Caco-2 (cell line): ENCODE data around the gene CHST13. TPM values are rescaled to one million over a fixed set of nuclear protein-coding genes. Genes with fewer than 3 reads are reported as not detected.

Source experiments
- BruUV-seq: library from RNA; stranded (reverse); fragments of 400-500 nt; replicated peaks from 2 replicates; lab custom pipeline; 2021; lab: Mats Ljungman, UMichigan
- CTCF ChIA-PET: fragments of 300-600 bp; sonication (Branson Sonifier 250); formaldehyde crosslinking; loops from one replicate; lab custom pipeline; 2022; ENCODE audit warnings: antibody characterized with exemption; lab: Charles Lee
- POLR2A ChIA-PET: fragments of 300-600 bp; sonication (Branson Sonifier 250); formaldehyde crosslinking; loops from one replicate; lab custom pipeline; 2022; ENCODE audit warnings: antibody characterized with exemption; lab: Charles Lee
- DNase-seq, 2 experiments: peaks; one replicate each; pipeline versions ENCODE4 v3.0.0 to v3.0.0-alpha.2; 2020 to 2022
- H3K27me3 ChIP-seq: replicated peaks from 2 replicates; pipeline ENCODE4 v1.6.0; 2011; ENCODE audit warnings: low read length; ENCODE audit not compliant: control insufficient read depth, insufficient read depth
- H3K36me3 ChIP-seq: 2 replicates; pipeline ENCODE4 v1.5.1; 2011; ENCODE audit warnings: low read length; ENCODE audit not compliant: control insufficient read depth, insufficient read depth
- H3K4me1 ChIP-seq: fragments of 250-450 bp; sonication (Bioruptor Pico); 2 replicates; pipeline ENCODE4 v1.5.1; 2020; ENCODE audit warnings: mild to moderate bottlenecking
- H3K4me3 ChIP-seq: 2 replicates; pipeline ENCODE4 v1.5.1; 2011; ENCODE audit warnings: low read depth, mild to moderate bottlenecking, control low read depth, low read length
- H3K9me3 ChIP-seq: fragments of 250-450 bp; sonication (Bioruptor Pico); 2 replicates; pipeline ENCODE4 v1.5.1; 2020; ENCODE audit warnings: mild to moderate bottlenecking, moderate library complexity
- H3K27ac Mint-ChIP-seq: one replicate; pipeline ENCODE4 v1.8.0; 2022; ENCODE audit warnings: mixed read lengths; ENCODE audit not compliant: unreplicated experiment
- H3K27me3 Mint-ChIP-seq: one replicate; pipeline ENCODE4 v1.8.0; 2022; ENCODE audit warnings: mixed read lengths; ENCODE audit not compliant: insufficient read depth, unreplicated experiment
- H3K36me3 Mint-ChIP-seq: one replicate; pipeline ENCODE4 v1.8.0; 2022; ENCODE audit warnings: mild to moderate bottlenecking, mixed read lengths; ENCODE audit not compliant: insufficient read depth, unreplicated experiment
- H3K4me1 Mint-ChIP-seq: one replicate; pipeline ENCODE4 v1.8.0; 2022; ENCODE audit warnings: low read depth, mixed read lengths; ENCODE audit not compliant: unreplicated experiment
- H3K4me3 Mint-ChIP-seq: one replicate; pipeline ENCODE4 v1.8.0; 2022; ENCODE audit warnings: mild to moderate bottlenecking, moderate library complexity, mixed read lengths; ENCODE audit not compliant: unreplicated experiment
- H3K9me3 Mint-ChIP-seq: one replicate; pipeline ENCODE4 v1.8.0; 2022; ENCODE audit warnings: mixed read lengths; ENCODE audit not compliant: unreplicated experiment
- intact Hi-C: fragments of 100-400 bp; cut with micrococcal nuclease; formaldehyde crosslinking; loops from one replicate; pipeline ENCODE4 v1.10.0; 2022; ENCODE audit not compliant: unreplicated experiment
- total RNA-seq: library from RNA; stranded (reverse); gene quantifications from 2 replicates; pipeline ENCODE4 v1.2.3, GENCODE V29; 2022
- TF ChIP-seq, protein P1 (sequence below), 2 experiments: fragments of 200-600 bp in 1 of 2; IDR thresholded peaks; 1 replicate in 1 of 2; 2 replicates in 1 of 2; pipeline versions ENCODE4 v1.5.1 to v1.8.0; 2011 to 2022; ENCODE audit warnings: antibody characterized with exemption in 1 of 2, control low read depth in 1 of 2, inconsistent platforms in 1 of 2, low read depth in 1 of 2, low read length in 1 of 2, mild to moderate bottlenecking in 1 of 2, moderate library complexity in 1 of 2; ENCODE audit not compliant: insufficient read depth in 1 of 2, severe bottlenecking in 1 of 2, unreplicated experiment in 1 of 2

The CHST13 gene
- total RNA-seq, 1 experiment from 2014 or later: 25.3 TPM

DNA sequence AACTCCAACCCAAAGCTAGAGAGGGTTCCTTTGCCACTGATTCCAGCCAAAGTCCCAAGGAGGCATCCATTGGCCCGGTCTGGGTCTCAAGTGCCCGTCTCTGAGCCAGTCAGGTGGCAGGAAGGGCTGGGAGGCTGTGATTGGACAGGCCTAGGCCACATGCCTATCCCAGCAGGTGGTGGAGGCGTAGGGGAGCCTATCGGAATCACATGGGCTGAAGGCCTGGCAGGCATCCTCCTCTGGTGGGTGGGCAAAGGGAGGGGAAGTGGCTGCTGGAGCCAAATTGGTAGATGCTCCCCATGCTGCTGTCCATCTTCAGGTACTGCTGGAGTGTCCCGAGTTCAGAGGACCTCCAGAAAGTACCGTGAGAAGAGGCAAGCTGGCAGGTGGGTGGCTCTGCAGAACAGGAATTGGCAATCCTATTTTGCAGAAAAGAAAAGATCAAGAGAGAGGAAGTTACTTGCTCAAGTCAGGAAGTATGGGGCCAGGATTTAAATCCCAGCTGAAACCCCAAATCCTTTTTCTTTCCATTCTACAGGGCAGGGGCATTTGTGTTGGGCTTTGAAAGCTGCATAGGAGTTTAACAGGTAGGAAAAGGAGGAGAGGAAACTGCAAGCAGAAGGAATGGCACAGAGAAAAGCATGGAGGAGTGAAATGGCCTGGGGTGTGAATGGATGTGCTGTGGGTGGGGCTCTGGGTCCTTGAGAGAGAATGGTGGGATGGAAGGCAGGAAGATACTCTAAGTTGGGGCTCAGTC is 3.7 kb downstream of the CHST13 start:
- H3K4me1 ChIP-seq: peaks cover 47% of the 10 kb centered on the region
- H3K36me3 Mint-ChIP-seq: no peaks in the 10 kb centered on the region
- H3K27me3 Mint-ChIP-seq: no peaks in the 10 kb centered on the region
- ChIA-PET CTCF (no interaction called here), POLR2A (no interaction called here)
- TF ChIP-seq, protein P1, sequence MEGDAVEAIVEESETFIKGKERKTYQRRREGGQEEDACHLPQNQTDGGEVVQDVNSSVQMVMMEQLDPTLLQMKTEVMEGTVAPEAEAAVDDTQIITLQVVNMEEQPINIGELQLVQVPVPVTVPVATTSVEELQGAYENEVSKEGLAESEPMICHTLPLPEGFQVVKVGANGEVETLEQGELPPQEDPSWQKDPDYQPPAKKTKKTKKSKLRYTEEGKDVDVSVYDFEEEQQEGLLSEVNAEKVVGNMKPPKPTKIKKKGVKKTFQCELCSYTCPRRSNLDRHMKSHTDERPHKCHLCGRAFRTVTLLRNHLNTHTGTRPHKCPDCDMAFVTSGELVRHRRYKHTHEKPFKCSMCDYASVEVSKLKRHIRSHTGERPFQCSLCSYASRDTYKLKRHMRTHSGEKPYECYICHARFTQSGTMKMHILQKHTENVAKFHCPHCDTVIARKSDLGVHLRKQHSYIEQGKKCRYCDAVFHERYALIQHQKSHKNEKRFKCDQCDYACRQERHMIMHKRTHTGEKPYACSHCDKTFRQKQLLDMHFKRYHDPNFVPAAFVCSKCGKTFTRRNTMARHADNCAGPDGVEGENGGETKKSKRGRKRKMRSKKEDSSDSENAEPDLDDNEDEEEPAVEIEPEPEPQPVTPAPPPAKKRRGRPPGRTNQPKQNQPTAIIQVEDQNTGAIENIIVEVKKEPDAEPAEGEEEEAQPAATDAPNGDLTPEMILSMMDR (IDR thresholded peaks at IDR 0.05; ENCODE audit: insufficient read depth in 1 of 2, low read depth in 1 of 2, low read length in 1 of 2, severe bottlenecking in 1 of 2, unreplicated experiment in 1 of 2): no peak
- H3K36me3 ChIP-seq: peaks cover 4% of the 10 kb centered on the region
- DNase-seq: no peak
- no TSS peak for BruUV-seq
- no peaks in the 10 kb centered on the region for H3K9me3 Mint-ChIP-seq
- no peaks in the 10 kb centered on the region for H3K9me3 ChIP-seq
- H3K4me1 Mint-ChIP-seq: peaks cover 24% of the 10 kb centered on the region
- H3K4me3 Mint-ChIP-seq: no peak overlapping the region
- H3K27me3 ChIP-seq: no peaks in the 10 kb centered on the region
- intact Hi-C loops: loop anchor here (2.0 to 10.0 kb wide), 2 partner anchors 19 to 127 kb away; partner anchors contain the start of gene TXNRD3
- H3K27ac Mint-ChIP-seq: peak overlapping the region; percentile 57
- no peak overlapping the region for H3K4me3 ChIP-seq

DNA sequence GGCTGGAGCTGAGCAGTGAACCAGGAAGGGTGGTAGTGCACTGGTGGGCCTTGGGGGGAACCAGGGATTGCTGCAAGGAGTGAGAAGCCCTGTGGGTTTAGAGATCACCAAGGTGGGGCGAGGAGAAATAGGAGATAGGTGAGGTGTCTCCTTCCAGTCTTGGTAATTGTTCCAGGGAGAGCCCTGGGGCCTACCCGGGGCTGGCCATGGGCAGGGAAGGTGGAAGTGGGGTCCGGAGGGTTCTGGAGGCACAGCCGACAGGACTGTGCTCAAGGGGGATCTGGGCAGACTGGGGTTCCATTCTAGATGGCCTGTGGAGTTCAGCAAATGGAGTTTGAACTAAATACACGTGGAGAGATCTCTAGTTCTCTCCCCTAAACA is 4.5 kb downstream of the CHST13 start:
- Histone ChIP-seq H3K36me3 (peaks cover 4% of the 10 kb centered on the region), H3K27me3 (no peaks in the 10 kb centered on the region), H3K9me3 (no peaks in the 10 kb centered on the region), H3K4me3 (no peak overlapping the region), H3K4me1 (peaks cover 39% of the 10 kb centered on the region)
- CTCF ChIA-PET: interaction anchor here (1.0 to 1.3 kb wide), 2 partner anchors 9 to 1008 kb away, joined by 3 to 13 read pairs; partner anchors contain the start of gene SNX4
- no peaks in the 10 kb centered on the region for H3K9me3 Mint-ChIP-seq
- no peaks in the 10 kb centered on the region for H3K36me3 Mint-ChIP-seq
- peaks cover 24% of the 10 kb centered on the region for H3K4me1 Mint-ChIP-seq
- no peak overlapping the region for H3K4me3 Mint-ChIP-seq
- POLR2A ChIA-PET: interaction anchor here (1.0 kb wide), 2 partner anchors 9 to 54 kb away, joined by 3 to 4 read pairs; no protein-coding TSS in a partner anchor
- no TSS peak for BruUV-seq
- no peak for DNase-seq
- H3K27ac Mint-ChIP-seq: peak overlapping the region; percentile 57
- H3K27me3 Mint-ChIP-seq: no peaks in the 10 kb centered on the region
- intact Hi-C loops: loop anchor here (2.0 to 10.0 kb wide), 2 partner anchors 18 to 126 kb away; partner anchors contain the start of gene TXNRD3
- TF ChIP-seq, protein P1 (IDR thresholded peaks at IDR 0.05; ENCODE audit: insufficient read depth in 1 of 2, low read depth in 1 of 2, low read length in 1 of 2, severe bottlenecking in 1 of 2, unreplicated experiment in 1 of 2): no peak

DNA sequence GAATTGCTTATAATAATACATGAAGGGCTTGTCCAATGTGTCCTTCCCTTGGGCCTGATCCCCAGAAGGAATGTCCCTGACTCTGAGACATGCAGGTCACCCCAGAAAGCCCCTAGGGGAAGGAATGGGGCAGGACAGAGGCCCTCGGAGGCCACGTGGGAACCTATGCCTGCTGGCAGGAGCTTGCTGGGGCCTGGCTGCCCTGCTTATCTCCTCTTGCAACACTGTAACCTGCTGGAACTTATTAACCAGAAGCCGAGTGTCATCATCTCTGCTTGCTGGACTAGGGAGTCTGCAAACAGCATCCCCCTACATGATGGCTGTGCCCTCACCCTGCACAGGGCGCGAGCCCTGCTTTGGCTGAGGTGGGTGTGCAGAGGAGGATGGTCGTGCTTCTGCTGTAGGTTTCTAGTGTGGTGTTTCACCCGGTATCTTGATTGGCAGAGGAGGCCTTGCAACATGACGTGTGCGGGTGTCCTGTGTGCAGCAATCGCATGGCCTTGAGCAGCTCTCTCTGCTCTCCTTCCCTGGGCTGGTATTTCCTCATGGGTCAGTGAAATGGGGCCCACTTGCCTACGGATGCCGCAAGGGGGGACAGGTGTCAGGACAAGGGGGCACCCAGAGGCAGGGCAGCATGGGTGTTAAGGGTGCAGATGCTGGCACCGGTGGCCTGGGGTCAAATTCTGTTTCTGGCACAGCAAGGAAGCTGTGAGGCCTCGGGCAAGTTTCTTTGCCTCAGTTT is 5.0 kb downstream of the CHST13 start:
- POLR2A ChIA-PET: interaction anchor here (1.0 kb wide), 2 partner anchors 10 to 54 kb away, joined by 3 to 4 read pairs; no protein-coding TSS in a partner anchor
- intact Hi-C loops: loop anchor here (2.0 to 10.0 kb wide), 2 partner anchors 18 to 126 kb away; partner anchors contain the start of gene TXNRD3

More for the DNA sequence above, 5.0 kb downstream of the CHST13 start:
- no peaks in the 10 kb centered on the region for H3K27me3 Mint-ChIP-seq
- H3K4me1 Mint-ChIP-seq: peaks cover 24% of the 10 kb centered on the region
- Histone ChIP-seq H3K4me3 (no peak overlapping the region), H3K36me3 (peaks cover 4% of the 10 kb centered on the region), H3K4me1 (peaks cover 35% of the 10 kb centered on the region), H3K27me3 (no peaks in the 10 kb centered on the region), H3K9me3 (no peaks in the 10 kb centered on the region)
- H3K9me3 Mint-ChIP-seq: no peaks in the 10 kb centered on the region
- no TSS peak for BruUV-seq
- TF ChIP-seq, protein P1 (IDR thresholded peaks at IDR 0.05; ENCODE audit: insufficient read depth in 1 of 2, low read depth in 1 of 2, low read length in 1 of 2, severe bottlenecking in 1 of 2, unreplicated experiment in 1 of 2): peak; percentile 34 to 86
- DNase-seq: peak; percentile 93 to 94
- H3K4me3 Mint-ChIP-seq: peak overlapping the region; percentile 44
- H3K36me3 Mint-ChIP-seq: no peaks in the 10 kb centered on the region
- H3K27ac Mint-ChIP-seq: peak overlapping the region; percentile 57
- CTCF ChIA-PET: interaction anchor here (0.6 to 1.3 kb wide), 4 partner anchors 10 to 1009 kb away, joined by 3 to 13 read pairs (median 3); partner anchors contain the start of gene SNX4
